Measurements from ENCODE around the gene AHDC1.
"Not testable (repeated sequence)": the region's sequence is repeated elsewhere in the genome, so short reads cannot be mapped to it uniquely, and the experiment has no call there.

AHDC1 gene

GRCh38 chr1:27563341-27563590 lies 40.7 kb downstream of the AHDC1 start:
- DNase-seq (ENCODE audit: low read depth in 2 of 2), result no peak

- DNase-seq (ENCODE audit: low read depth in 2 of 2), result no peak
Observed at GRCh38 chr1:27562534-27563340, 41.2 kb downstream of the AHDC1 start.

GRCh38 chr1:27562021-27562420 lies 41.9 kb downstream of the AHDC1 start:
- DNase-seq (ENCODE audit: low read depth in 2 of 2), result no peak

- no peak for DNase-seq (ENCODE audit: low read depth in 2 of 2)
Observed at GRCh38 chr1:27561124-27561899, 42.6 kb downstream of the AHDC1 start.

GRCh38 chr1:27560268-27561123 lies 43.4 kb downstream of the AHDC1 start:
- no peak for DNase-seq (ENCODE audit: low read depth in 2 of 2)

GRCh38 chr1:27559466-27560030 lies 44.4 kb downstream of the AHDC1 start:
- DNase-seq (ENCODE audit: low read depth in 2 of 2), result no peak

- DNase-seq (ENCODE audit: low read depth in 2 of 2), result no peak
Observed at GRCh38 chr1:27557596-27558340, 46.2 kb downstream of the AHDC1 start.

GRCh38 chr1:27556781-27557595 lies 47.0 kb downstream of the AHDC1 start:
- DNase-seq (ENCODE audit: low read depth in 2 of 2), result peak; percentile 46 to 62

- DNase-seq (ENCODE audit: low read depth in 2 of 2), result no peak
Observed at GRCh38 chr1:27556435-27556780, 47.5 kb downstream of the AHDC1 start.

GRCh38 chr1:27555700-27556424 lies 48.1 kb downstream of the AHDC1 start:
- no peak for DNase-seq (ENCODE audit: low read depth in 2 of 2)

GRCh38 chr1:27554759-27555699 lies 48.9 kb downstream of the AHDC1 start:
- DNase-seq (ENCODE audit: low read depth in 2 of 2), result no peak

GRCh38 chr1:27554293-27554692 lies 49.7 kb downstream of the AHDC1 start:
- no peak for DNase-seq (ENCODE audit: low read depth in 2 of 2)

GRCh38 chr1:27553823-27554222 lies 50.1 kb downstream of the AHDC1 start:
- DNase-seq (ENCODE audit: low read depth in 2 of 2), result not testable (repeated sequence)

GRCh38 chr1:27552911-27553420 lies 51.0 kb downstream of the AHDC1 start:
- DNase-seq (ENCODE audit: low read depth in 2 of 2), result no peak

- no peak for DNase-seq (ENCODE audit: low read depth in 2 of 2)
Observed at GRCh38 chr1:27551953-27552312, 52.0 kb downstream of the AHDC1 start.

GRCh38 chr1:27551170-27551952 lies 52.6 kb downstream of the AHDC1 start:
- DNase-seq (ENCODE audit: low read depth in 2 of 2), result no peak

- DNase-seq (ENCODE audit: low read depth in 2 of 2), result no peak
Observed at GRCh38 chr1:27550510-27551169, 53.3 kb downstream of the AHDC1 start.
